DND-41 (cell line): Measurements from ENCODE around the gene AMACR.
A peak's percentile ranks its signal among the peaks of the same experiment; 100 is the strongest.

ENCODE experiments used
- ATAC-seq: fragments of 200-7000 bp; cut with Tn5 transposase; 3 replicates; pipeline ENCODE4 v1.9.1; 2021; ENCODE audit warnings: low read depth; ENCODE audit not compliant: insufficient read depth
- DNase-seq: peaks from one replicate; pipeline ENCODE4 v3.0.0-alpha.2; 2020
- H2AFZ ChIP-seq: 2 replicates; pipeline ENCODE4 v1.6.0; 2012; ENCODE audit warnings: low read depth, low read length
- H3K27ac ChIP-seq: 2 replicates; pipeline ENCODE4 v1.5.1; 2012; ENCODE audit warnings: low read length, inconsistent platforms
- H3K27me3 ChIP-seq: fragments of 200-600 bp; sonication (generic); 2 replicates; pipeline ENCODE4 v1.6.0; 2012; ENCODE audit warnings: low read length, mild to moderate bottlenecking, inconsistent platforms; ENCODE audit not compliant: insufficient read depth, poor library complexity
- H3K36me3 ChIP-seq: 2 replicates; pipeline ENCODE4 v1.5.1; 2012; ENCODE audit warnings: low read length, inconsistent platforms; ENCODE audit not compliant: insufficient read depth
- H3K4me1 ChIP-seq: 2 replicates; pipeline ENCODE4 v1.5.1; 2012; ENCODE audit warnings: mild to moderate bottlenecking, low read length; ENCODE audit not compliant: insufficient read depth
- H3K4me2 ChIP-seq: 2 replicates; pipeline ENCODE4 v1.6.0; 2012; ENCODE audit warnings: mild to moderate bottlenecking, moderate library complexity, low read length, inconsistent platforms; ENCODE audit not compliant: insufficient read depth
- H3K4me3 ChIP-seq, 2 experiments: fragments of 200-600 bp in 1 of 2; shearing (Covaris generic) in 1 of 2; 2 replicates each; pipeline ENCODE4 v1.5.1; 2012 to 2016; ENCODE audit warnings: inconsistent platforms in 2 of 2, low read length in 2 of 2, mild to moderate bottlenecking in 2 of 2, low read depth in 1 of 2, moderate library complexity in 1 of 2
- H3K79me2 ChIP-seq: 2 replicates; pipeline ENCODE4 v1.6.0; 2012; ENCODE audit warnings: low read length, inconsistent platforms; ENCODE audit not compliant: insufficient read depth
- H3K9ac ChIP-seq: 2 replicates; pipeline ENCODE4 v1.6.0; 2012; ENCODE audit warnings: low read depth, mild to moderate bottlenecking, inconsistent platforms, low read length, moderate library complexity
- H3K9me3 ChIP-seq: 2 replicates; pipeline ENCODE4 v1.5.1; 2012; ENCODE audit warnings: low read length, moderate library complexity, mild to moderate bottlenecking, inconsistent platforms; ENCODE audit not compliant: insufficient read depth, severe bottlenecking
- H4K20me1 ChIP-seq: 2 replicates; pipeline ENCODE4 v1.6.0; 2012; ENCODE audit warnings: low read length; ENCODE audit not compliant: insufficient read depth
- CTCF ChIP-seq: IDR thresholded peaks from 2 replicates; pipeline ENCODE4 v1.5.1; 2012; ENCODE audit warnings: borderline replicate concordance, low read length, moderate library complexity, mild to moderate bottlenecking; ENCODE audit not compliant: poor library complexity, severe bottlenecking; ENCODE audit errors: extremely low read depth
- EZH2 ChIP-seq: IDR thresholded peaks from 3 replicates; pipeline ENCODE4 v1.6.1; 2012; ENCODE audit warnings: borderline replicate concordance, low read depth, mild to moderate bottlenecking, moderate library complexity, low read length, inconsistent platforms; ENCODE audit not compliant: severe bottlenecking

Gene AMACR

GRCh38 chr5:33999978-34000377 lies 7.9 kb downstream of the AMACR start:
- TF ChIP-seq EZH2 (no peak), CTCF (no peak)
- no peaks in the 10 kb centered on the region for H3K4me1 ChIP-seq
- ATAC-seq, result no peak
- H3K9me3 ChIP-seq, result no peaks in the 10 kb centered on the region
- H2AFZ ChIP-seq, result no peak overlapping the region
- H4K20me1 ChIP-seq, result no peaks in the 10 kb centered on the region
- no peak overlapping the region for H3K9ac ChIP-seq
- no peaks in the 10 kb centered on the region for H3K79me2 ChIP-seq
- no peak for DNase-seq
- H3K27ac ChIP-seq, result no peak overlapping the region
- H3K4me2 ChIP-seq, result no peak overlapping the region
- no peaks in the 10 kb centered on the region for H3K27me3 ChIP-seq
- H3K4me3 ChIP-seq, result no peak overlapping the region
- peaks cover 36% of the 10 kb centered on the region for H3K36me3 ChIP-seq

GRCh38 chr5:33997331-33997983 lies 10.4 kb downstream of the AMACR start:
- Histone ChIP-seq H3K79me2 (no peaks in the 10 kb centered on the region), H3K9me3 (no peaks in the 10 kb centered on the region), H3K27me3 (no peaks in the 10 kb centered on the region), H4K20me1 (no peaks in the 10 kb centered on the region), H3K4me3 (no peak overlapping the region), H3K4me1 (no peaks in the 10 kb centered on the region; the same call in 1 of the 2 replicates), H3K9ac (no peak overlapping the region), H2AFZ (no peak overlapping the region), H3K4me2 (no peak overlapping the region), H3K36me3 (peaks cover 20% of the 10 kb centered on the region; the same call in 1 of the 2 replicates), H3K27ac (no peak overlapping the region)
- DNase-seq, result peak; percentile 32
- TF ChIP-seq EZH2 (no peak), CTCF (peak; percentile 65)
- ATAC-seq, result peak; percentile 77

GRCh38 chr5:33995865-33996264 lies 12.0 kb downstream of the AMACR start:
- Histone ChIP-seq H3K27me3 (no peaks in the 10 kb centered on the region), H2AFZ (no peak overlapping the region), H3K79me2 (no peaks in the 10 kb centered on the region), H4K20me1 (no peaks in the 10 kb centered on the region), H3K27ac (no peak overlapping the region), H3K9ac (no peak overlapping the region), H3K9me3 (no peaks in the 10 kb centered on the region), H3K4me3 (no peak overlapping the region), H3K4me1 (no peaks in the 10 kb centered on the region; the same call in 1 of the 2 replicates), H3K36me3 (peaks cover 16% of the 10 kb centered on the region; the same call in 1 of the 2 replicates), H3K4me2 (no peak overlapping the region)
- ATAC-seq, result no peak
- no peak for DNase-seq
- no peak for TF ChIP-seq EZH2

GRCh38 chr5:33994845-33995244 lies 13.0 kb downstream of the AMACR start:
- no peaks in the 10 kb centered on the region for H3K27me3 ChIP-seq
- H3K4me1 ChIP-seq, result no peaks in the 10 kb centered on the region; the same call in 1 of the 2 replicates
- H4K20me1 ChIP-seq, result no peaks in the 10 kb centered on the region
- H3K9me3 ChIP-seq, result no peaks in the 10 kb centered on the region
- no peak overlapping the region for H3K4me2 ChIP-seq
- ATAC-seq (peak; percentile 75), DNase-seq (no peak)
- no peaks in the 10 kb centered on the region for H3K79me2 ChIP-seq
- no peak overlapping the region for H2AFZ ChIP-seq
- no peak overlapping the region for H3K27ac ChIP-seq
- TF ChIP-seq CTCF (peak; percentile 14), EZH2 (no peak)
- H3K36me3 ChIP-seq, result peaks cover 16% of the 10 kb centered on the region; the same call in 1 of the 2 replicates
- H3K9ac ChIP-seq, result no peak overlapping the region
- no peak overlapping the region for H3K4me3 ChIP-seq
